GM23338 (cell line): ENCODE measurements around the gene CAPG. TPM values are rescaled to one million over a fixed set of nuclear protein-coding genes. Genes with fewer than 3 reads are reported as not detected.

Experiments
- ATAC-seq: fragments of 200-7000 bp; cut with Tn5 transposase; 3 replicates; pipeline ENCODE4 v1.9.1; 2020
- DNase-seq: peaks from one replicate; pipeline ENCODE4 v3.0.0-alpha.2; 2015; ENCODE audit warnings: low spot score
- H2AFZ ChIP-seq: fragments of 200-600 bp; sonication (generic); 2 replicates; pipeline ENCODE4 v1.8.0; 2016; ENCODE audit warnings: antibody characterized with exemption, mild to moderate bottlenecking, moderate library complexity
- H3F3A ChIP-seq: fragments of 200-600 bp; sonication (generic); replicated peaks from 2 replicates; pipeline ENCODE4 v1.8.0; 2017; ENCODE audit warnings: antibody characterized with exemption, mixed run types, low read depth
- H3K27ac ChIP-seq: fragments of 200-600 bp; sonication (generic); 2 replicates; pipeline ENCODE4 v1.6.1; 2016; ENCODE audit warnings: low read depth
- H3K27me3 ChIP-seq: fragments of 200-600 bp; sonication (generic); 2 replicates; pipeline ENCODE4 v1.8.0; 2016; ENCODE audit warnings: mild to moderate bottlenecking, mixed run types, moderate library complexity; ENCODE audit not compliant: insufficient read depth
- H3K36me3 ChIP-seq: fragments of 200-600 bp; sonication (generic); 2 replicates; pipeline ENCODE4 v1.8.0; 2016; ENCODE audit warnings: mild to moderate bottlenecking; ENCODE audit not compliant: insufficient read depth
- H3K4me1 ChIP-seq: fragments of 200-600 bp; sonication (generic); 2 replicates; pipeline ENCODE4 v1.8.0; 2016; ENCODE audit warnings: mild to moderate bottlenecking, moderate library complexity; ENCODE audit not compliant: insufficient read depth
- H3K4me2 ChIP-seq: fragments of 200-600 bp; sonication (generic); 2 replicates; pipeline ENCODE4 v1.7.1; 2017; ENCODE audit warnings: mixed run types
- H3K4me3 ChIP-seq: fragments of 200-600 bp; sonication (generic); 2 replicates; pipeline ENCODE4 v1.6.1; 2016; ENCODE audit warnings: mixed run types
- H3K79me2 ChIP-seq: fragments of 200-600 bp; sonication (generic); replicated peaks from 2 replicates; pipeline ENCODE4 v1.8.0; 2017; ENCODE audit warnings: mild to moderate bottlenecking; ENCODE audit not compliant: insufficient read depth
- H3K9me2 ChIP-seq: fragments of 200-600 bp; sonication (generic); 2 replicates; pipeline ENCODE4 v1.8.0; 2017; ENCODE audit not compliant: insufficient read depth
- H4K20me1 ChIP-seq: fragments of 200-600 bp; sonication (generic); replicated peaks from 2 replicates; pipeline ENCODE4 v1.8.0; 2017; ENCODE audit warnings: mild to moderate bottlenecking; ENCODE audit not compliant: insufficient read depth
- H3K27ac Mint-ChIP-seq: 2 replicates; pipeline ENCODE4 v1.8.0; 2020; ENCODE audit warnings: inconsistent platforms, mild to moderate bottlenecking, moderate library complexity, mixed read lengths
- H3K27me3 Mint-ChIP-seq: 3 replicates; pipeline ENCODE4 v1.8.0; 2022; ENCODE audit warnings: low read depth, mild to moderate bottlenecking, moderate library complexity, mixed read lengths, inconsistent platforms; ENCODE audit not compliant: insufficient read depth, poor library complexity
- H3K36me3 Mint-ChIP-seq: 3 replicates; pipeline ENCODE4 v1.8.0; 2021; ENCODE audit warnings: low read depth, mild to moderate bottlenecking, inconsistent platforms, moderate library complexity, mixed read lengths
- H3K4me1 Mint-ChIP-seq: 3 replicates; pipeline ENCODE4 v1.8.0; 2020; ENCODE audit warnings: mild to moderate bottlenecking, inconsistent platforms, mixed read lengths
- H3K4me3 Mint-ChIP-seq: 3 replicates; pipeline ENCODE4 v1.8.0; 2021; ENCODE audit warnings: moderate library complexity, mild to moderate bottlenecking, inconsistent platforms, mixed read lengths
- H3K9me3 Mint-ChIP-seq: 3 replicates; pipeline ENCODE4 v1.8.0; 2020; ENCODE audit warnings: moderate library complexity, mild to moderate bottlenecking, inconsistent platforms, mixed read lengths
- ETS1 ChIP-seq: IDR thresholded peaks from 2 replicates; pipeline ENCODE4 v1.6.1; 2016; ENCODE audit warnings: antibody characterized with exemption
- EZH2 ChIP-seq: fragments of 200-600 bp; sonication (generic); IDR thresholded peaks from one replicate; pipeline ENCODE4 v1.8.0; 2017; ENCODE audit warnings: antibody characterized with exemption, mild to moderate bottlenecking, low read depth; ENCODE audit not compliant: unreplicated experiment
- EZH2phosphoT487 ChIP-seq: fragments of 200-600 bp; sonication (generic); IDR thresholded peaks from one replicate; pipeline ENCODE4 v1.8.1; 2018; ENCODE audit warnings: antibody characterized with exemption; ENCODE audit not compliant: unreplicated experiment
- JUNB ChIP-seq: IDR thresholded peaks from one replicate; pipeline ENCODE4 v1.6.1; 2016; ENCODE audit warnings: antibody characterized with exemption; ENCODE audit not compliant: unreplicated experiment
- NANOG ChIP-seq: IDR thresholded peaks from 2 replicates; pipeline ENCODE4 v1.6.1; 2016; ENCODE audit warnings: antibody characterized with exemption, borderline replicate concordance
- POLR2AphosphoS5 ChIP-seq: IDR thresholded peaks from 2 replicates; pipeline ENCODE4 v1.6.1; 2016; ENCODE audit warnings: antibody characterized with exemption, low read depth
- STAT1 ChIP-seq: IDR thresholded peaks from one replicate; pipeline ENCODE4 v1.6.1; 2016; ENCODE audit warnings: antibody characterized with exemption; ENCODE audit not compliant: unreplicated experiment
- ZNF331 ChIP-seq: fragments of 250-450 bp; sonication (Bioruptor Pico); IDR thresholded peaks from 2 replicates; pipeline ENCODE4 v1.5.0; 2020; ENCODE audit warnings: low read depth, mild to moderate bottlenecking, moderate library complexity
- ZNF462 ChIP-seq: fragments of 250-450 bp; sonication (Bioruptor Pico); IDR thresholded peaks from 2 replicates; pipeline ENCODE4 v1.5.0; 2020; ENCODE audit warnings: mild to moderate bottlenecking, moderate library complexity
- polyA plus RNA-seq: library from polyadenylated mRNA; unstranded; fragments of >200 nt; fragmentation: Nextera tagmentation; extraction: Ambion mirVana; gene quantifications from 2 replicates; pipeline ENCODE4 v1.2.1, GENCODE V29; 2016
- total RNA-seq: library from RNA; depleted of rRNA; stranded (reverse); fragments of >200 nt; shearing (Covaris generic); gene quantifications from 2 replicates; pipeline ENCODE4 v1.2.3, GENCODE V29; 2014
- TF ChIP-seq, protein P1 (sequence below): IDR thresholded peaks from one replicate; pipeline ENCODE4 v1.6.1; 2018; ENCODE audit warnings: antibody characterized with exemption; ENCODE audit not compliant: unreplicated experiment
- TF ChIP-seq, protein P2 (sequence below), 2 experiments: fragments of 200-600 bp in 1 of 2; sonication (generic) in 1 of 2; conservative IDR thresholded peaks; 2 replicates each; pipeline versions ENCODE4 v1.5.1 to v1.6.1; 2016 to 2017; ENCODE audit warnings: antibody characterized with exemption in 2 of 2, low read depth in 2 of 2, mild to moderate bottlenecking in 2 of 2, moderate library complexity in 1 of 2

CAPG gene
- total and polyA plus RNA-seq, 2 experiments from 2014 or later, result 88.7 to 104 TPM

DNA sequence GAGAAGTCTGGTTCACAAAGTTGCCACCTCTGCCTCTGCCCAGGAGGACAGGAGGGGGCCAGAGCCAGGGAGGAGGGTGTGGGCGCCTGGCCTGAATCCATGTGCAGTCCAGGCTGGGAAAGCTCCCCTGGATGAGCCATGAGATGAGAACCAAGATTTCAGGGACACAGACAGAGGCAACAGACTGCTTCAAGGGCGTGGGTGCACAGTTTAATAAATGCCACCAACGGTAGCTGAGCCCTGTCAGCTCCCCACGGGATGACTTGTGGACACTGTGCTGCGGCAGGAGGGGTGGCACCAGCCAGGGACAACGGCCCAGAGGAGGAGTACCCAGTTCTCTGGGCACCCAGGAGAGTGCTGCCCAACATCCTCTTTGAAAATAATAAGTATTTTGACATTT, 15.2 kb downstream of the CAPG start (continued):
- no peak for TF ChIP-seq ZNF462 (CRISPR knock-in tag)
- no peak for TF ChIP-seq EZH2phosphoT487
- TF ChIP-seq NANOG, result no peak
- no peak for TF ChIP-seq ZNF331 (CRISPR knock-in tag)
- no peak for TF ChIP-seq POLR2AphosphoS5
- no peak for TF ChIP-seq EZH2
- TF ChIP-seq STAT1, result no peak
- TF ChIP-seq JUNB, result no peak

DNA sequence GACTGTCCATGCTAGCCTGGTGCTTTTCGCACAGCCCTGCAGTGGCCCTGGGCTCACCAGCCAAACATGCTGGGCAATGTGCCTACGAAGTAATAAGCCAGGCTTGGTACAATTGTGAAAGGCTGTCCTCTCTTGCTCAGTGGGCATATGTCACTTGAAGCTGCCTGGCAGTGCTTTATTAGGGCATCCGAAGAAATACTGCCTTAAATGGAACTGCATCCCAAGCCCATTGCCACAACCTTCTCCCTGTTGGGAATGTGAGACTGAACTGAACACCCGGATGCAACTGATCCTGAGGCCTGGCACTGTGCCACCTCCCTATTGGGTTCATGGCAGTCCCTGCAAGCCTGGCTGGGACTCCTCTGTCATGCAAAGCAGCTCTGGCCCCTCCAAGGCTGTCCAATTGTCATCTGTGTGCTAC, 15.9 kb downstream of the CAPG start:
- H3K4me3 Mint-ChIP-seq, result no peak overlapping the region
- no peaks in the 10 kb centered on the region for H3K9me3 Mint-ChIP-seq
- Histone ChIP-seq H3K4me1 (peaks cover 3% of the 10 kb centered on the region; the same call in 1 of the 2 replicates), H3K27me3 (no peaks in the 10 kb centered on the region), H3K9me2 (no peaks in the 10 kb centered on the region), H3K36me3 (no peaks in the 10 kb centered on the region; the same call in 1 of the 2 replicates), H3F3A (0 out of 2 replicates have a peak, but pooled peaks cover 7% of the 10 kb centered on the region), H3K4me2 (no peak overlapping the region), H3K27ac (no peak overlapping the region), H2AFZ (no peak overlapping the region), H3K4me3 (no peak overlapping the region), H4K20me1 (no peaks in the 10 kb centered on the region), H3K79me2 (no peaks in the 10 kb centered on the region)
- peaks cover 20% of the 10 kb centered on the region for H3K4me1 Mint-ChIP-seq
- peaks cover 5% of the 10 kb centered on the region for H3K36me3 Mint-ChIP-seq
- no peak overlapping the region for H3K27ac Mint-ChIP-seq
- H3K27me3 Mint-ChIP-seq, result peaks cover 1% of the 10 kb centered on the region
- DNase-seq (no peak), ATAC-seq (no peak)
- no peak for TF ChIP-seq JUNB
- TF ChIP-seq, protein P1, sequence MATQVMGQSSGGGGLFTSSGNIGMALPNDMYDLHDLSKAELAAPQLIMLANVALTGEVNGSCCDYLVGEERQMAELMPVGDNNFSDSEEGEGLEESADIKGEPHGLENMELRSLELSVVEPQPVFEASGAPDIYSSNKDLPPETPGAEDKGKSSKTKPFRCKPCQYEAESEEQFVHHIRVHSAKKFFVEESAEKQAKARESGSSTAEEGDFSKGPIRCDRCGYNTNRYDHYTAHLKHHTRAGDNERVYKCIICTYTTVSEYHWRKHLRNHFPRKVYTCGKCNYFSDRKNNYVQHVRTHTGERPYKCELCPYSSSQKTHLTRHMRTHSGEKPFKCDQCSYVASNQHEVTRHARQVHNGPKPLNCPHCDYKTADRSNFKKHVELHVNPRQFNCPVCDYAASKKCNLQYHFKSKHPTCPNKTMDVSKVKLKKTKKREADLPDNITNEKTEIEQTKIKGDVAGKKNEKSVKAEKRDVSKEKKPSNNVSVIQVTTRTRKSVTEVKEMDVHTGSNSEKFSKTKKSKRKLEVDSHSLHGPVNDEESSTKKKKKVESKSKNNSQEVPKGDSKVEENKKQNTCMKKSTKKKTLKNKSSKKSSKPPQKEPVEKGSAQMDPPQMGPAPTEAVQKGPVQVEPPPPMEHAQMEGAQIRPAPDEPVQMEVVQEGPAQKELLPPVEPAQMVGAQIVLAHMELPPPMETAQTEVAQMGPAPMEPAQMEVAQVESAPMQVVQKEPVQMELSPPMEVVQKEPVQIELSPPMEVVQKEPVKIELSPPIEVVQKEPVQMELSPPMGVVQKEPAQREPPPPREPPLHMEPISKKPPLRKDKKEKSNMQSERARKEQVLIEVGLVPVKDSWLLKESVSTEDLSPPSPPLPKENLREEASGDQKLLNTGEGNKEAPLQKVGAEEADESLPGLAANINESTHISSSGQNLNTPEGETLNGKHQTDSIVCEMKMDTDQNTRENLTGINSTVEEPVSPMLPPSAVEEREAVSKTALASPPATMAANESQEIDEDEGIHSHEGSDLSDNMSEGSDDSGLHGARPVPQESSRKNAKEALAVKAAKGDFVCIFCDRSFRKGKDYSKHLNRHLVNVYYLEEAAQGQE, result no peak
- TF ChIP-seq STAT1, result no peak
- no peak for TF ChIP-seq ETS1
- TF ChIP-seq NANOG, result no peak
- no peak for TF ChIP-seq ZNF331 (CRISPR knock-in tag)
- TF ChIP-seq, protein P2, sequence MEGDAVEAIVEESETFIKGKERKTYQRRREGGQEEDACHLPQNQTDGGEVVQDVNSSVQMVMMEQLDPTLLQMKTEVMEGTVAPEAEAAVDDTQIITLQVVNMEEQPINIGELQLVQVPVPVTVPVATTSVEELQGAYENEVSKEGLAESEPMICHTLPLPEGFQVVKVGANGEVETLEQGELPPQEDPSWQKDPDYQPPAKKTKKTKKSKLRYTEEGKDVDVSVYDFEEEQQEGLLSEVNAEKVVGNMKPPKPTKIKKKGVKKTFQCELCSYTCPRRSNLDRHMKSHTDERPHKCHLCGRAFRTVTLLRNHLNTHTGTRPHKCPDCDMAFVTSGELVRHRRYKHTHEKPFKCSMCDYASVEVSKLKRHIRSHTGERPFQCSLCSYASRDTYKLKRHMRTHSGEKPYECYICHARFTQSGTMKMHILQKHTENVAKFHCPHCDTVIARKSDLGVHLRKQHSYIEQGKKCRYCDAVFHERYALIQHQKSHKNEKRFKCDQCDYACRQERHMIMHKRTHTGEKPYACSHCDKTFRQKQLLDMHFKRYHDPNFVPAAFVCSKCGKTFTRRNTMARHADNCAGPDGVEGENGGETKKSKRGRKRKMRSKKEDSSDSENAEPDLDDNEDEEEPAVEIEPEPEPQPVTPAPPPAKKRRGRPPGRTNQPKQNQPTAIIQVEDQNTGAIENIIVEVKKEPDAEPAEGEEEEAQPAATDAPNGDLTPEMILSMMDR (conservative IDR thresholded peaks at IDR 0.05; ENCODE audit: low read depth in 2 of 2), result no peak
- no peak for TF ChIP-seq EZH2phosphoT487
